Activated naive CD4-positive, alpha-beta T cell treated with anti-CD3 and anti-CD28 coated beads, Interleukin-2, amount 10 ng/mL, durations not matched to agents 7 days and 5 days (primary cell): ENCODE results near the gene ADK.
"Not testable (repeated sequence)": the region's sequence is repeated elsewhere in the genome, so short reads cannot be mapped to it uniquely, and the experiment has no call there.

Experiments
- CTCF ChIA-PET: fragments of 350-600 bp; sonication (Branson Sonifier 250); formaldehyde crosslinking; loops from one replicate; lab custom pipeline; 2021; ENCODE audit warnings: antibody characterized with exemption; lab: Charles Lee
- DNase-seq: peaks from one replicate; pipeline ENCODE4 v3.0.0-alpha.2; 2020
- H3K27ac Mint-ChIP-seq: one replicate; pipeline ENCODE4 v1.8.0; 2021; ENCODE audit warnings: mild to moderate bottlenecking, moderate library complexity, mixed read lengths
- H3K27me3 Mint-ChIP-seq: one replicate; pipeline ENCODE4 v1.8.0; 2021; ENCODE audit warnings: mild to moderate bottlenecking, mixed read lengths
- H3K36me3 Mint-ChIP-seq: one replicate; pipeline ENCODE4 v1.8.0; 2021; ENCODE audit warnings: mixed read lengths
- H3K4me1 Mint-ChIP-seq: one replicate; pipeline ENCODE4 v1.8.0; 2021; ENCODE audit warnings: mixed read lengths
- H3K4me3 Mint-ChIP-seq: one replicate; pipeline ENCODE4 v1.8.0; 2021; ENCODE audit warnings: mild to moderate bottlenecking, moderate library complexity, mixed read lengths
- H3K9me3 Mint-ChIP-seq: one replicate; pipeline ENCODE4 v1.8.0; 2021; ENCODE audit warnings: mixed read lengths

ADK gene

GRCh38 chr10:74122060-74122459 lies 29.0 kb upstream of the ADK start:
- no peak for DNase-seq
- no peak overlapping the region for H3K27ac Mint-ChIP-seq
- CTCF ChIA-PET: interaction anchor here (1.3 to 1.6 kb wide), 2 partner anchors 12 kb away, joined by 3 to 4 read pairs; no protein-coding TSS in a partner anchor
- H3K36me3 Mint-ChIP-seq: peaks cover 69% of the 10 kb centered on the region
- H3K4me3 Mint-ChIP-seq: no peak overlapping the region
- no peaks in the 10 kb centered on the region for H3K9me3 Mint-ChIP-seq
- H3K4me1 Mint-ChIP-seq: no peaks in the 10 kb centered on the region
- no peaks in the 10 kb centered on the region for H3K27me3 Mint-ChIP-seq

GRCh38 chr10:74123081-74123480 lies 27.9 kb upstream of the ADK start:
- Mint-ChIP-seq H3K9me3 (no peaks in the 10 kb centered on the region), H3K27ac (peak overlapping the region; percentile 56), H3K27me3 (no peaks in the 10 kb centered on the region), H3K36me3 (peaks cover 63% of the 10 kb centered on the region), H3K4me3 (no peak overlapping the region), H3K4me1 (no peaks in the 10 kb centered on the region)
- no peak for DNase-seq
- CTCF ChIA-PET: interaction anchor here (0.8 to 1.6 kb wide), 3 partner anchors 13 to 237 kb away, joined by 3 to 5 read pairs (median 3); no protein-coding TSS in a partner anchor

GRCh38 chr10:74133923-74134820 lies 16.8 kb upstream of the ADK start:
- no peak for DNase-seq
- Mint-ChIP-seq H3K9me3 (no peaks in the 10 kb centered on the region), H3K27ac (no peak overlapping the region), H3K4me3 (no peak overlapping the region), H3K27me3 (no peaks in the 10 kb centered on the region), H3K36me3 (peaks cover 42% of the 10 kb centered on the region), H3K4me1 (no peaks in the 10 kb centered on the region)
- CTCF ChIA-PET: interaction anchor here (1.0 to 1.2 kb wide), 2 partner anchors 13 to 79 kb away, joined by 3 to 4 read pairs; no protein-coding TSS in a partner anchor

GRCh38 chr10:74135452-74135851 lies 15.6 kb upstream of the ADK start:
- Mint-ChIP-seq H3K36me3 (peaks cover 39% of the 10 kb centered on the region), H3K4me1 (no peaks in the 10 kb centered on the region), H3K9me3 (no peaks in the 10 kb centered on the region), H3K27me3 (no peaks in the 10 kb centered on the region), H3K27ac (no peak overlapping the region), H3K4me3 (no peak overlapping the region)
- CTCF ChIA-PET: no interaction called here
- DNase-seq: no peak

- Mint-ChIP-seq H3K27ac (no peak overlapping the region), H3K9me3 (no peaks in the 10 kb centered on the region), H3K27me3 (no peaks in the 10 kb centered on the region), H3K4me3 (no peak overlapping the region), H3K36me3 (peaks cover 33% of the 10 kb centered on the region), H3K4me1 (peaks cover 4% of the 10 kb centered on the region)
- CTCF ChIA-PET: interaction anchor here (1.3 to 2.5 kb wide), 3 partner anchors 34 to 97 kb away, joined by 3 to 10 read pairs (median 6); no protein-coding TSS in a partner anchor
- DNase-seq: no peak
Observed at GRCh38 chr10:74137992-74138391, 13.0 kb upstream of the ADK start.

- H3K4me1 Mint-ChIP-seq, H3K9me3 Mint-ChIP-seq, H3K4me3 Mint-ChIP-seq, DNase-seq, H3K27me3 Mint-ChIP-seq, H3K27ac Mint-ChIP-seq: not testable (repeated sequence)
- CTCF ChIA-PET: interaction anchor here (1.8 to 2.5 kb wide), 2 partner anchors 35 to 96 kb away, joined by 6 to 10 read pairs; no protein-coding TSS in a partner anchor
- peaks cover 32% of the 10 kb centered on the region for H3K36me3 Mint-ChIP-seq
Observed at GRCh38 chr10:74138596-74138995, 12.4 kb upstream of the ADK start.

- no peak overlapping the region for H3K4me3 Mint-ChIP-seq
- H3K36me3 Mint-ChIP-seq: peaks cover 23% of the 10 kb centered on the region
- CTCF ChIA-PET: no interaction called here
- peaks cover 4% of the 10 kb centered on the region for H3K4me1 Mint-ChIP-seq
- no peaks in the 10 kb centered on the region for H3K9me3 Mint-ChIP-seq
- no peaks in the 10 kb centered on the region for H3K27me3 Mint-ChIP-seq
- H3K27ac Mint-ChIP-seq: no peak overlapping the region
- DNase-seq: no peak
Observed at GRCh38 chr10:74139981-74140380, 11.0 kb upstream of the ADK start.

GRCh38 chr10:74140553-74140952 lies 10.5 kb upstream of the ADK start:
- Mint-ChIP-seq H3K36me3 (peaks cover 20% of the 10 kb centered on the region), H3K27me3 (no peaks in the 10 kb centered on the region), H3K27ac (no peak overlapping the region), H3K4me1 (peaks cover 4% of the 10 kb centered on the region), H3K9me3 (no peaks in the 10 kb centered on the region), H3K4me3 (no peak overlapping the region)
- DNase-seq: no peak
- CTCF ChIA-PET: no interaction called here

GRCh38 chr10:74145133-74145532 lies 5.9 kb upstream of the ADK start:
- Mint-ChIP-seq H3K36me3 (peaks cover 12% of the 10 kb centered on the region), H3K4me1 (peaks cover 21% of the 10 kb centered on the region), H3K27ac (no peak overlapping the region), H3K9me3 (no peaks in the 10 kb centered on the region), H3K4me3 (no peak overlapping the region), H3K27me3 (no peaks in the 10 kb centered on the region)
- DNase-seq: no peak
- CTCF ChIA-PET: interaction anchor here (0.9 kb wide), 1 partner anchor 89 kb away, joined by 3 read pairs; no protein-coding TSS in a partner anchor

GRCh38 chr10:74146980-74147379 lies 4.0 kb upstream of the ADK start:
- CTCF ChIA-PET, H3K27ac Mint-ChIP-seq, H3K9me3 Mint-ChIP-seq, H3K4me3 Mint-ChIP-seq, DNase-seq, H3K27me3 Mint-ChIP-seq: not testable (repeated sequence)
- Mint-ChIP-seq H3K4me1 (peaks cover 24% of the 10 kb centered on the region), H3K36me3 (peaks cover 11% of the 10 kb centered on the region)

GRCh38 chr10:74150204-74150989 lies 624 bp upstream of the ADK start, which contains the start of gene AP3M1:
TSS of gene AP3M1 (minus strand) at chr10:74150828. CDS start at chr10:74138379, 12,449 bp downstream.
- Mint-ChIP-seq H3K27ac (no peak within 1 kb of the TSS), H3K4me3 (no peak within 1 kb of the TSS), H3K27me3 (no peaks in the 10 kb centered on the region), H3K9me3 (no peaks in the 10 kb centered on the region), H3K36me3 (peaks cover 11% of the 10 kb centered on the region), H3K4me1 (peaks cover 35% of the 10 kb centered on the region)
- peak; percentile 91 for DNase-seq
- CTCF ChIA-PET: interaction anchor here (1.0 to 2.2 kb wide), 3 partner anchors 26 to 94 kb away, joined by 3 to 11 read pairs (median 4); no protein-coding TSS in a partner anchor

GRCh38 chr10:74151879-74152722 lies 1.1 kb downstream of the ADK start:
- H3K4me3 Mint-ChIP-seq: no peak overlapping the region
- CTCF ChIA-PET: interaction anchor here (0.7 to 2.2 kb wide), 3 partner anchors 61 to 82 kb away, joined by 3 to 11 read pairs (median 3); no protein-coding TSS in a partner anchor
- H3K36me3 Mint-ChIP-seq: peaks cover 2% of the 10 kb centered on the region
- H3K27me3 Mint-ChIP-seq: no peaks in the 10 kb centered on the region
- no peaks in the 10 kb centered on the region for H3K9me3 Mint-ChIP-seq
- no peak for DNase-seq
- H3K4me1 Mint-ChIP-seq: peaks cover 26% of the 10 kb centered on the region
- H3K27ac Mint-ChIP-seq: no peak overlapping the region

GRCh38 chr10:74153123-74153522 lies 2.1 kb downstream of the ADK start:
- Mint-ChIP-seq H3K4me3 (no peak overlapping the region), H3K27ac (no peak overlapping the region), H3K36me3 (no peaks in the 10 kb centered on the region), H3K9me3 (no peaks in the 10 kb centered on the region), H3K4me1 (peaks cover 22% of the 10 kb centered on the region), H3K27me3 (no peaks in the 10 kb centered on the region)
- no peak for DNase-seq
- CTCF ChIA-PET: no interaction called here
